ENCODE measurements around the gene WDR12. TPM values are rescaled to one million over a fixed set of nuclear protein-coding genes. Genes with fewer than 3 reads are reported as not detected.

The WDR12 gene
- total and polyA plus RNA-seq, 2 donors (not counting 3 experiments of a cell fraction or from before 2014, with no cell fraction given), result 8.5 to 65.6 TPM

GRCh38 chr2:202844656-202845055, 66.8 kb downstream of the WDR12 start:
- no peak overlapping the region for H3K4me2 ChIP-seq (ENCODE audit: insufficient read depth, low read length)
- ChIA-PET CTCF (interaction anchor here (0.5 kb wide), 1 partner anchor 42 kb away, joined by 3 read pairs; no protein-coding TSS in a partner anchor), POLR2A (no interaction called here)
- H3K9me3 ChIP-seq (replicated peaks; ENCODE audit: control insufficient read depth, insufficient read depth, low read length), result no peaks in the 10 kb centered on the region
- intact Hi-C loops (cut with micrococcal nuclease) (no loop called here), dilution Hi-C loops (cut with MboI; ENCODE audit: extremely low pct_ligation_motif_present, low sequenced_read_pairs) (no loop called here)
- H3K9me1 ChIP-seq (replicated peaks; ENCODE audit: control insufficient read depth, extremely low read depth, insufficient read depth, low read length), result no peaks in the 10 kb centered on the region
- H3K9ac ChIP-seq (replicated peaks; ENCODE audit: extremely low read depth, insufficient read depth, low read length), result no peak overlapping the region
- no peaks in the 10 kb centered on the region for H3K4me1 ChIP-seq (ENCODE audit: control insufficient read depth, extremely low read depth, insufficient read depth, low read length)
- H3K79me2 ChIP-seq (ENCODE audit: control insufficient read depth, insufficient read depth, low read length), result no peaks in the 10 kb centered on the region
- no peaks in the 10 kb centered on the region for H3K27me3 ChIP-seq (ENCODE audit: control insufficient read depth in 2 of 2, insufficient read depth in 2 of 2, low read length in 2 of 2)
- H3K36me3 ChIP-seq (ENCODE audit: control insufficient read depth in 2 of 2, extremely low read depth in 1 of 2, insufficient read depth in 2 of 2, low read length in 2 of 2), result no peaks in the 10 kb centered on the region
- no peak for FAIRE-seq
- DNase-seq (ENCODE audit: low read depth, low spot score), result no peak
- H3K4me3 ChIP-seq (replicated peaks in 1 of 3; ENCODE audit: insufficient read depth in 1 of 3, low read depth in 1 of 3, low read length in 3 of 3), result no peak overlapping the region
- no TSS peak for BruUV-seq (replicated peaks)
- no peaks in the 10 kb centered on the region for H4K20me1 ChIP-seq (replicated peaks; ENCODE audit: control insufficient read depth, extremely low read depth, insufficient read depth, low read length)
- no peak overlapping the region for H2AFZ ChIP-seq (ENCODE audit: low read depth, low read length)
- TF ChIP-seq MAX (IDR thresholded peaks at IDR 0.05; ENCODE audit: insufficient read depth, insufficient read length) (no peak), EZH2 (IDR thresholded peaks at IDR 0.05; ENCODE audit: borderline replicate concordance, low read depth, low read length, severe bottlenecking) (no peak), POLR2AphosphoS5 (IDR thresholded peaks at IDR 0.05; ENCODE audit: insufficient read depth, low read depth, low read length) (no peak), POLR2A (IDR thresholded peaks at IDR 0.05; ENCODE audit: low read depth, low read length) (no peak), JUN (IDR thresholded peaks at IDR 0.05; ENCODE audit: borderline replicate concordance, insufficient read depth, insufficient read length, low read depth) (no peak), GATA2 (IDR thresholded peaks at IDR 0.05; ENCODE audit: insufficient read depth, insufficient read length, low read depth, low read length) (no peak), FOS (IDR thresholded peaks at IDR 0.05; ENCODE audit: borderline replicate concordance, insufficient read depth, low read length) (no peak), MYC (IDR thresholded peaks at IDR 0.05; ENCODE audit: low read depth, low read length) (no peak), CTCF (IDR thresholded peaks at IDR 0.05; ENCODE audit: extremely low read depth in 1 of 2, insufficient read depth in 1 of 2, low read depth in 1 of 2, low read length in 2 of 2) (no peak)
- H3K27ac ChIP-seq (ENCODE audit: insufficient read depth, low read depth, low read length), result no peak overlapping the region

Data from endothelial cell of umbilical vein (primary cell).